ENCODE data around the gene ZG16. TPM values are rescaled to one million over a fixed set of nuclear protein-coding genes. Genes with fewer than 3 reads are reported as not detected.
A peak's percentile ranks its signal among the peaks of the same experiment; 100 is the strongest.

The ZG16 gene
- total RNA-seq, 5 donors from 2014 or later (not counting 1 experiment from before 2014, with no cell fraction given) = 0.09 to 0.15 TPM; not detected in 3

DNA sequence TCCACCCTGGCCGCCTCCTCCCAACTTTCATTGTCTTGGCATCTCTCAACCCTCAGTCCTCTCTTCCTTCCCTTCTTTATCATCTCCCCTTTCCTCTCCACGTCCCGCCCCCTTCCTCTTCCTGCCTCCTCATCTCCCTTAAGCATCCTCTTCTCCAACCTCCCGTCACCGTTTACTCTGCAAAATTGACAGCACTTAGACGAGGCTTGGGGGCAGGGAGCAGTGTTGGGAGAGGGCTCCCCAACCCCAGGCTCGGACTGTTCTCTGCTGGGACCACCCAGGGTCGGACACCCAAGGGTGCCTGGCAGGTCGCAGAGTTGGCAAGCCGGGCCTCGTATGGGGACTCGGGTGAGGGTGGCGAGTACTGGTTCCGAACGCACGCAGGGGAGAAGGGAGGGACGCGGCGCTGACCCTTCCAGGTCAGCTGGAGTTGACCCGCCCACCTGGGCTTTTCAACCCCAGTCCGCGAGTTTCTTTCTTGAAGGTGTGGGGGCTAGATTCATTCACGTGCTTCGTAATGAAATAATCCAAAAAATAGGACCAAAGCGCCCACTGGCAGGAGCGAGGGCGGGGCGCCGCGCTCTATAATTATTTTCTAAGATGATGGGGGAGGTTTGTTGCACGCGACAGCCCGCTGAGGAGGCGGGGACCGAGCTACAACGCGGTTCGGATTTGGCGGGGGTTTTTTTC is 37.1 kb downstream of the ZG16 start:
- Mint-ChIP-seq H3K9me3 (no peaks in the 10 kb centered on the region), H3K27ac (peak overlapping the region; percentile 96 to 97), H3K4me3 (peak overlapping the region; percentile 89 to 94 (median 94)), H3K4me1 (peaks cover 62 to 81% (median 68%) of the 10 kb centered on the region in 3 donors), H3K36me3 (peaks cover 16% of the 10 kb centered on the region), H3K27me3 (peaks cover 0 to 2% of the 10 kb centered on the region in 2 donors)
- H3K27me3 ChIP-seq (replicated peaks in 1 of 2; ENCODE audit: control insufficient read depth in 2 of 2, extremely low read depth in 1 of 2, insufficient read depth in 2 of 2, low read length in 1 of 2) = peaks cover 0 to 16% of the 10 kb centered on the region in 2 experiments
- POLR2A ChIA-PET = interaction anchor here in 1 of 2 donors (0.5 to 1.1 kb wide), 6 partner anchors 7 to 113 kb away, joined by 3 to 12 read pairs (median 4); partner anchors contain the start of gene KIF22
- H3K27ac ChIP-seq (ENCODE audit: low read length) = peak overlapping the region; percentile 76
- CTCF ChIA-PET = interaction anchor here (0.6 to 3.7 kb wide), 18 partner anchors 7 to 371 kb away, joined by 3 to 42 read pairs (median 4); partner anchors contain the start of genes C16orf54 (in 1 of the 2), HIRIP3 (in 1 of the 2), KIF22 (in 1 of the 2) and QPRT (in 1 of the 2)
- no peaks in the 10 kb centered on the region for H3K9me3 ChIP-seq
- 8% methylated on average over 22 of the region's 39 CpGs for WGBS (ENCODE audit: insufficient coverage)
- ATAC-seq (replicated peaks in 1 of 4) (peak in 1 of 4 experiments; percentile 19), DNase-seq (peak in 9 of 35 experiments; percentile 11 to 60 (median 45))
- H3K4me1 ChIP-seq (ENCODE audit: control insufficient read depth in 1 of 2, extremely low read depth in 1 of 2, insufficient read depth in 2 of 2, low read length in 2 of 2) = peaks cover 28 to 82% of the 10 kb centered on the region in 2 experiments
- peak overlapping the region; percentile 38 to 71 for H3K4me3 ChIP-seq (ENCODE audit: control insufficient read depth in 1 of 2, extremely low read depth in 1 of 2, low read length in 1 of 2)
- peaks cover 4 to 20% of the 10 kb centered on the region in 2 donors for H3K36me3 ChIP-seq (ENCODE audit: control insufficient read depth in 2 of 2, extremely low read depth in 1 of 2, insufficient read depth in 1 of 2, low read length in 1 of 2)

DNA sequence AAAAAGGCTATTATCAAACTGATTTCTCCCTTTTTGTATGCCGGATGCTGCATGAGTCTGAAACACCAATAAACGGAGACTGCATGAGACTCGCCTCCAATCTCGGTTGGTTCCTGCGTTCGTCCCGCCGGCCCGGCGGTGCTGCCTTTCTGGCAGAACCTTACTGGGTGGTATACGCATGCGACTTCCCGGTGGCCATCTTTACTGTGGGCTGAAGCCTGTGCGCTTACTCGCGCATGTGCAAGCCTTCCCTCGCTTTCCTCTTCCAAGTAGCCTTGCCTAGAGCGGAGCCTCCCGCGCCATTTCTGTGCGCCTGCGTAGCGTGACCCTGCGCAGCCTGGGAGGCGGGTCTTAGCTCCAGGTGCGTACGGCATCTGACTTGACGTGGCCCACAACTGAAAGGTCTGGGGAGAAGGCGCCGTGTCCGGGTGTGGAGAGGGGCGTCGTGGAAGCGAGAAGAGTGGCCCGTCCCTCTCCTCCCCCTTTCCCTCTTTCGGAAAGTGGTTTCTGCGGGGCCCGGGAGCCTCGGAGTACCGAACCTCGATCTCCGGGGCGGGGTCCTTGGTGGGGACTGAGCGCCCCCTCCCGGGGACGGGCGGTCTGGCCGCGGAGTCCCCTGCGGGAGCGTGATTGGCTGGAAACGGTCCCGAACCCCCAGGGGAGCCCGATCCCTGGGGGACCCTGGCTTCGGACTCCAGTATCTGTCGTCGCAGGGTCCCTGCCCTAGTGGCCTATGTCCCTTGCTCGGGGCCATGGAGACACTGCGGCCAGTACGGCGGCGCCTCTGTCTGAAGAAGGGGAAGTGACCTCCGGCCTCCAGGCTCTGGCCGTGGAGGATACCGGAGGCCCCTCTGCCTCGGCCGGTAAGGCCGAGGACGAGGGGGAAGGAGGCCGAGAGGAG is 38.0 kb downstream of the ZG16 start, which contains the start of gene PAGR1:
TSS of gene PAGR1 (plus strand) at position 360 of the 901 bp plus-strand sequence. CDS start at position 734, 374 bp downstream.
- Mint-ChIP-seq H3K9me3 (no peaks in the 10 kb centered on the region), H3K27ac (peak within 1 kb of the TSS; percentile 96 to 97), H3K4me3 (peak within 1 kb of the TSS; percentile 89 to 94 (median 94)), H3K36me3 (peaks cover 16% of the 10 kb centered on the region), H3K4me1 (peaks cover 59 to 80% (median 68%) of the 10 kb centered on the region in 3 donors), H3K27me3 (peaks cover 0 to 2% of the 10 kb centered on the region in 2 donors)
- DNase-seq (peak; percentile 96 to 100 (median 99)), ATAC-seq (replicated peaks in 1 of 4) (peak; percentile 74 to 80 (median 78))
- Histone ChIP-seq H3K4me1 (ENCODE audit: control insufficient read depth in 1 of 2, extremely low read depth in 1 of 2, insufficient read depth in 2 of 2, low read length in 2 of 2) (peaks cover 25 to 79% of the 10 kb centered on the region in 2 experiments), H3K27ac (ENCODE audit: low read length) (peak within 1 kb of the TSS; percentile 76), H3K4me3 (ENCODE audit: control insufficient read depth in 1 of 2, extremely low read depth in 1 of 2, low read length in 1 of 2) (peak within 1 kb of the TSS; percentile 71 to 86), H3K9me3 (no peaks in the 10 kb centered on the region), H3K27me3 (replicated peaks in 1 of 2; ENCODE audit: control insufficient read depth in 2 of 2, extremely low read depth in 1 of 2, insufficient read depth in 2 of 2, low read length in 1 of 2) (peaks cover 0 to 14% of the 10 kb centered on the region in 2 experiments), H3K36me3 (ENCODE audit: control insufficient read depth in 2 of 2, extremely low read depth in 1 of 2, insufficient read depth in 1 of 2, low read length in 1 of 2) (peaks cover 4 to 16% of the 10 kb centered on the region in 2 donors)
- under 1% methylated on average over 59 of the region's 70 CpGs for WGBS (ENCODE audit: insufficient coverage)
- ChIA-PET CTCF (interaction anchor here (0.6 to 3.7 kb wide), 17 partner anchors 8 to 370 kb away, joined by 3 to 42 read pairs (median 5); partner anchors contain the start of genes C16orf54 (in 1 of the 2), HIRIP3 (in 1 of the 2), KIF22 (in 1 of the 2) and QPRT (in 1 of the 2)), POLR2A (interaction anchor here in 1 of 2 donors (0.8 to 1.1 kb wide), 5 partner anchors 8 to 114 kb away, joined by 3 to 12 read pairs (median 4); partner anchors contain the start of gene KIF22)

DNA sequence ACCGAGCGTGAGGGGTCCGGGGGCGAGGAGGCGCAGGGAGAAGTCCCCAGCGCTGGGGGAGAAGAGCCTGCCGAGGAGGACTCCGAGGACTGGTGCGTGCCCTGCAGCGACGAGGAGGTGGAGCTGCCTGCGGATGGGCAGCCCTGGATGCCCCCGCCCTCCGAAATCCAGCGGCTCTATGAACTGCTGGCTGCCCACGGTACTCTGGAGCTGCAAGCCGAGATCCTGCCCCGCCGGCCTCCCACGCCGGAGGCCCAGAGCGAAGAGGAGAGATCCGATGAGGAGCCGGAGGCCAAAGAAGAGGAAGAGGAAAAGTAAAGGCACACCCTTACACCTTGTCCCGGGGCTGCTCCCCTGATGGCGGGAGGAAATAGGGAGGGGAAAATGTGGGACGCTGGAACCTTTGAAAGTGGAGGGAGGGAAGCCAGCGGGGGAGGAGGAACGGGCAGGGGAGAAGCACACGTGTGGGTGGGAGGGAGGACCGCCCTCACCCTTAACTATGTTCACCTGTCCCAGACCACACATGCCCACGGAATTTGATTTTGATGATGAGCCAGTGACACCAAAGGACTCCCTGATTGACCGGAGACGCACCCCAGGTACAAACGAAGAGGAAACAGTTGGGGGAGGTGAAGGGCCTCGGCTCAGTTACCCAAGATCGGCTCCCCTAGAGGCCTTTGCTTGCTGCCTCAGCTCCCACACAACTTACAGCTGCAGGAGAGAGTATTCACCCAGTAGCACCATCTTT is 38.8 kb downstream of the ZG16 start:
- H3K27me3 Mint-ChIP-seq = peaks cover 0 to 2% of the 10 kb centered on the region in 2 donors
- Histone ChIP-seq H3K27me3 (replicated peaks in 1 of 2; ENCODE audit: control insufficient read depth in 2 of 2, extremely low read depth in 1 of 2, insufficient read depth in 2 of 2, low read length in 1 of 2) (peaks cover 0 to 8% of the 10 kb centered on the region in 2 experiments), H3K4me3 (ENCODE audit: control insufficient read depth in 1 of 2, extremely low read depth in 1 of 2, low read length in 1 of 2) (peak overlapping the region; percentile 71 to 86), H3K36me3 (ENCODE audit: control insufficient read depth in 2 of 2, extremely low read depth in 1 of 2, insufficient read depth in 1 of 2, low read length in 1 of 2) (peaks cover 4 to 16% of the 10 kb centered on the region in 2 donors), H3K9me3 (no peaks in the 10 kb centered on the region), H3K27ac (ENCODE audit: low read length) (peak overlapping the region; percentile 76), H3K4me1 (ENCODE audit: control insufficient read depth in 1 of 2, extremely low read depth in 1 of 2, insufficient read depth in 2 of 2, low read length in 2 of 2) (peaks cover 28 to 79% of the 10 kb centered on the region in 2 experiments)
- H3K4me3 Mint-ChIP-seq = peak overlapping the region; percentile 89 to 94 (median 94)
- H3K9me3 Mint-ChIP-seq = no peaks in the 10 kb centered on the region
- DNase-seq (peak in 23 of 35 experiments; percentile 13 to 64 (median 46)), ATAC-seq (replicated peaks in 1 of 4) (peak in 3 of 4 experiments; percentile 21 to 37 (median 32))
- POLR2A ChIA-PET = interaction anchor here in 1 of 2 donors (0.7 kb wide), 1 partner anchor 130 kb away, joined by 8 read pairs; no protein-coding TSS in a partner anchor
- peaks cover 16% of the 10 kb centered on the region for H3K36me3 Mint-ChIP-seq
- peaks cover 61 to 78% (median 67%) of the 10 kb centered on the region in 3 donors for H3K4me1 Mint-ChIP-seq
- peak overlapping the region; percentile 96 to 97 for H3K27ac Mint-ChIP-seq
- CTCF ChIA-PET = interaction anchor here (0.5 to 3.7 kb wide), 9 partner anchors 9 to 145 kb away, joined by 3 to 42 read pairs (median 7); no protein-coding TSS in a partner anchor
- under 1% methylated on average over 17 of the region's 37 CpGs for WGBS (ENCODE audit: insufficient coverage)

DNA sequence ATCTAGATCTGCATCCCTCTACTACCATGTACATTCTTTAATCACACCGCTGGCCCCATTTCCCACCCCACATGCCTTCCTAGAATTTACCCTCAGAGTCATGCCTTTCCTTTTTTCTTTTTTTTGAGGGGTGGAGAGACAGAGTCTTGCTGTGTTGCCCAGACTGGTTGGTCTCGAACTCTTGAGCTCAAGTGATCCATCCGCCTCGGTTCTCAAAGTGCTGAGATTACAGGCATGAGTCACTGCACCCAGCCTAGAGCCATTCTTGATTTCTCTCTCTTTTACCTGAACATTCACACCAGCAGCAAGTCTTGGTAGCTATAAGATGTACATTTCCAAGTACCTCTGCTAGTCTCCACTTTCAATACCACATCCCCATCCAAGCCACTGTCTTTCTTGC is 40.0 kb downstream of the ZG16 start:
- Mint-ChIP-seq H3K27me3 (no peaks in the 10 kb centered on the region), H3K27ac (peak overlapping the region; percentile 88), H3K4me3 (peak overlapping the region; percentile 74 to 94 (median 74)), H3K36me3 (peaks cover 16% of the 10 kb centered on the region), H3K4me1 (peaks cover 64 to 80% (median 79%) of the 10 kb centered on the region in 3 donors), H3K9me3 (no peaks in the 10 kb centered on the region)
- DNase-seq (no peak), ATAC-seq (replicated peaks in 1 of 4) (no peak)
- Histone ChIP-seq H3K27ac (ENCODE audit: low read length) (no peak overlapping the region), H3K4me3 (ENCODE audit: control insufficient read depth in 1 of 2, extremely low read depth in 1 of 2, low read length in 1 of 2) (no peak overlapping the region), H3K9me3 (no peaks in the 10 kb centered on the region), H3K36me3 (ENCODE audit: control insufficient read depth in 2 of 2, extremely low read depth in 1 of 2, insufficient read depth in 1 of 2, low read length in 1 of 2) (peaks cover 4 to 16% of the 10 kb centered on the region in 2 donors), H3K27me3 (replicated peaks in 1 of 2; ENCODE audit: control insufficient read depth in 2 of 2, extremely low read depth in 1 of 2, insufficient read depth in 2 of 2, low read length in 1 of 2) (peaks cover 0 to under 1% of the 10 kb centered on the region in 2 experiments), H3K4me1 (ENCODE audit: control insufficient read depth in 1 of 2, extremely low read depth in 1 of 2, insufficient read depth in 2 of 2, low read length in 2 of 2) (peaks cover 29 to 79% of the 10 kb centered on the region in 2 experiments)
- WGBS (ENCODE audit: insufficient coverage) = 53% methylated on average over 3 of the region's 4 CpGs
- ChIA-PET CTCF (interaction anchor here (0.9 to 3.7 kb wide), 6 partner anchors 11 to 118 kb away, joined by 3 to 42 read pairs (median 6); no protein-coding TSS in a partner anchor), POLR2A (interaction anchor here in 1 of 2 donors (0.7 kb wide), 1 partner anchor 11 kb away, joined by 4 read pairs; no protein-coding TSS in a partner anchor)

DNA sequence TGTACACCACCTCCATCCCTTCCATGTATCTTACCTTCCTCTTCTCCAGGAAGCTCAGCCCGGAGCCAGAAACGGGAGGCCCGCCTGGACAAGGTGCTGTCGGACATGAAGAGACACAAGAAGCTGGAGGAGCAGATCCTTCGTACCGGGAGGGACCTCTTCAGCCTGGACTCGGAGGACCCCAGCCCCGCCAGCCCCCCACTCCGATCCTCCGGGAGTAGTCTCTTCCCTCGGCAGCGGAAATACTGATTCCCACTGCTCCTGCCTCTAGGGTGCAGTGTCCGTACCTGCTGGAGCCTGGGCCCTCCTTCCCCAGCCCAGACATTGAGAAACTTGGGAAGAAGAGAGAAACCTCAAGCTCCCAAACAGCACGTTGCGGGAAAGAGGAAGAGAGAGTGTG is 41.5 kb downstream of the ZG16 start:
- Mint-ChIP-seq H3K4me3 (peak overlapping the region; percentile 94 to 98 (median 95)), H3K27me3 (no peaks in the 10 kb centered on the region), H3K27ac (peak overlapping the region; percentile 96), H3K9me3 (no peaks in the 10 kb centered on the region), H3K4me1 (peaks cover 70 to 83% (median 74%) of the 10 kb centered on the region in 3 donors), H3K36me3 (peaks cover 16% of the 10 kb centered on the region)
- H3K36me3 ChIP-seq (ENCODE audit: control insufficient read depth in 2 of 2, extremely low read depth in 1 of 2, insufficient read depth in 1 of 2, low read length in 1 of 2) = peaks cover 4 to 16% of the 10 kb centered on the region in 2 donors
- no peaks in the 10 kb centered on the region for H3K9me3 ChIP-seq
- DNase-seq = no peak
- peaks cover 28 to 88% of the 10 kb centered on the region in 2 experiments for H3K4me1 ChIP-seq (ENCODE audit: control insufficient read depth in 1 of 2, extremely low read depth in 1 of 2, insufficient read depth in 2 of 2, low read length in 2 of 2)
- H3K27me3 ChIP-seq (replicated peaks in 1 of 2; ENCODE audit: control insufficient read depth in 2 of 2, extremely low read depth in 1 of 2, insufficient read depth in 2 of 2, low read length in 1 of 2) = no peaks in the 10 kb centered on the region
- WGBS (ENCODE audit: insufficient coverage) = 95% methylated on average over 8 of the region's 15 CpGs
- ChIA-PET POLR2A (no interaction called here), CTCF (interaction anchor here (0.6 to 2.5 kb wide), 9 partner anchors 12 to 120 kb away, joined by 3 to 13 read pairs (median 4); partner anchors contain the start of gene KIF22 (in 1 of the 2))
- ATAC-seq (replicated peaks in 1 of 4) = no peak
- peak overlapping the region; percentile 80 for H3K27ac ChIP-seq (ENCODE audit: low read length)
- no peak overlapping the region for H3K4me3 ChIP-seq (ENCODE audit: control insufficient read depth in 1 of 2, extremely low read depth in 1 of 2, low read length in 1 of 2)
